HCT116 (cell line): ENCODE data around the gene NAPEPLD. TPM values are rescaled to one million over a fixed set of nuclear protein-coding genes. Genes with fewer than 3 reads are reported as not detected.

Experiments used
- ATAC-seq: fragments of 200-7000 bp; cut with Tn5 transposase; 2 replicates; pipeline ENCODE4 v1.9.1; 2020; ENCODE audit warnings: mild to moderate bottlenecking, moderate library complexity
- BruUV-seq: library from RNA; stranded (reverse); fragments of 400-500 nt; replicated peaks from 2 replicates; lab custom pipeline; 2021; lab: Mats Ljungman, UMichigan
- CTCF ChIA-PET: fragments of 300-600 bp; sonication (Branson Sonifier 250); formaldehyde crosslinking; loops from one replicate; lab custom pipeline; 2021; ENCODE audit warnings: antibody characterized with exemption; lab: Charles Lee
- POLR2A ChIA-PET: fragments of 300-600, 350-600 bp; sonication (Branson Sonifier 250); formaldehyde crosslinking; loops from one replicate; lab custom pipeline; 2021; ENCODE audit warnings: antibody characterized with exemption; lab: Charles Lee
- RAD21 ChIA-PET, 2 experiments: fragments of 300-600 bp; sonication (Branson Sonifier 250); formaldehyde crosslinking; loops; one replicate each; lab custom pipeline; 2023; ENCODE audit warnings: low total read pairs in 2 of 2; ENCODE audit not compliant: uncharacterized antibody in 2 of 2, unreplicated experiment in 2 of 2, low non-redundant PET in 1 of 2; lab: Charles Lee
- DNase-seq: peaks from one replicate; pipeline ENCODE4 v3.0.0-alpha.2; 2010; ENCODE audit warnings: low read depth, low spot score
- H2AFZ ChIP-seq: fragments of 200-600 bp; shearing (Covaris generic), sonication (generic); 2 replicates; pipeline ENCODE4 v1.6.1; 2017; ENCODE audit warnings: low read depth, mixed run types, mixed read lengths, antibody characterized with exemption, low read length; ENCODE audit not compliant: poor library complexity, severe bottlenecking
- H3K27ac ChIP-seq: 2 replicates; pipeline ENCODE4 v1.5.1; 2012; ENCODE audit warnings: low read depth, low read length
- H3K27me3 ChIP-seq: fragments of 200-600 bp; sonication (generic); 2 replicates; pipeline ENCODE4 v1.6.1; 2016; ENCODE audit warnings: mixed run types, low read length, mixed read lengths; ENCODE audit not compliant: insufficient read depth
- H3K36me3 ChIP-seq, 2 experiments: fragments of 200-500 bp in 1 of 2; fragments of 200-600 bp in 1 of 2; sonication (Bioruptor generic) in 1 of 2; sonication (generic) in 1 of 2; 2 replicates each; pipeline versions ENCODE4 v1.5.1 to v1.6.1; 2014 to 2016; ENCODE audit warnings: low read length in 2 of 2, inconsistent platforms in 1 of 2, mixed read lengths in 1 of 2, mixed run types in 1 of 2; ENCODE audit not compliant: insufficient read depth in 2 of 2, control insufficient read depth in 1 of 2
- H3K4me1 ChIP-seq, 2 experiments: fragments of 200-600 bp in 1 of 2; sonication (generic) in 1 of 2; 2 replicates each; pipeline versions ENCODE4 v1.5.1 to v1.6.1; 2012 to 2017; ENCODE audit warnings: low read length in 2 of 2, inconsistent platforms in 1 of 2, mild to moderate bottlenecking in 1 of 2, mixed read lengths in 1 of 2, mixed run types in 1 of 2, moderate library complexity in 1 of 2; ENCODE audit not compliant: insufficient read depth in 2 of 2, control insufficient read depth in 1 of 2
- H3K4me2 ChIP-seq: fragments of 200-600 bp; sonication (generic); 2 replicates; pipeline ENCODE4 v1.6.1; 2017; ENCODE audit warnings: mixed run types, low read length, mixed read lengths
- H3K4me3 ChIP-seq, 2 experiments: fragments of 200-600 bp in 1 of 2; sonication (generic) in 1 of 2; replicated peaks in 1 of 2; 2 replicates each; pipeline ENCODE4 v1.5.1; 2011 to 2016; ENCODE audit warnings: low read length in 2 of 2, control low read depth in 1 of 2, low read depth in 1 of 2, mild to moderate bottlenecking in 1 of 2, mixed read lengths in 1 of 2, mixed run types in 1 of 2
- H3K79me2 ChIP-seq: fragments of 200-600 bp; sonication (generic); 2 replicates; pipeline ENCODE4 v1.6.1; 2017; ENCODE audit warnings: mild to moderate bottlenecking, mixed run types, low read length, moderate library complexity, mixed read lengths; ENCODE audit not compliant: insufficient read depth
- H3K9ac ChIP-seq: fragments of 200-600 bp; sonication (generic); 2 replicates; pipeline ENCODE4 v1.6.1; 2016; ENCODE audit warnings: low read length, mixed read lengths
- H3K9me2 ChIP-seq: fragments of 200-600 bp; sonication (generic), shearing (Covaris generic); 2 replicates; pipeline ENCODE4 v1.6.1; 2017; ENCODE audit warnings: mixed run types, mild to moderate bottlenecking, moderate library complexity; ENCODE audit not compliant: insufficient read depth
- H3K9me3 ChIP-seq, 2 experiments: fragments of 200-500 bp in 1 of 2; fragments of 200-600 bp in 1 of 2; sonication (Bioruptor generic) in 1 of 2; sonication (generic) in 1 of 2; 2 replicates each; pipeline ENCODE4 v1.6.1; 2014 to 2017; ENCODE audit warnings: low read length in 2 of 2, mixed read lengths in 2 of 2, inconsistent platforms in 1 of 2, low read depth in 1 of 2, mild to moderate bottlenecking in 1 of 2, mixed run types in 1 of 2, moderate library complexity in 1 of 2; ENCODE audit not compliant: control insufficient read depth in 1 of 2, insufficient read depth in 1 of 2
- H4K20me1 ChIP-seq: fragments of 200-600 bp; sonication (generic), shearing (Covaris generic); 2 replicates; pipeline ENCODE4 v1.6.1; 2017; ENCODE audit warnings: mixed run types, mild to moderate bottlenecking, moderate library complexity; ENCODE audit not compliant: insufficient read depth
- EZH2phosphoT487 ChIP-seq: fragments of 200-600 bp; IDR thresholded peaks from 2 replicates; pipeline ENCODE4 v1.6.1; 2018; ENCODE audit warnings: antibody characterized with exemption, borderline replicate concordance
- MAX ChIP-seq: IDR thresholded peaks from 2 replicates; pipeline ENCODE4 v1.6.1; 2012
- POLR2A ChIP-seq: IDR thresholded peaks from 2 replicates; pipeline ENCODE4 v1.7.0; 2011; ENCODE audit warnings: borderline replicate concordance; ENCODE audit not compliant: insufficient read depth, insufficient read length; ENCODE audit errors: extremely low read depth
- POLR2AphosphoS5 ChIP-seq: IDR thresholded peaks from 2 replicates; pipeline ENCODE4 v1.6.1; 2011; ENCODE audit warnings: mild to moderate bottlenecking, low read depth, low read length, moderate library complexity
- RAD21 ChIP-seq: IDR thresholded peaks from 2 replicates; pipeline ENCODE4 v1.6.1; 2012; ENCODE audit warnings: low read depth, mild to moderate bottlenecking
- YY1 ChIP-seq: IDR thresholded peaks from 2 replicates; pipeline ENCODE4 v1.6.1; 2011; ENCODE audit warnings: low read length, low read depth, moderate library complexity, mild to moderate bottlenecking; ENCODE audit not compliant: insufficient replicate concordance; ENCODE audit errors: extremely low read depth
- ZFX ChIP-seq: fragments of 450-650 bp; IDR thresholded peaks from 2 replicates; pipeline ENCODE4 v1.6.1; 2017
- intact Hi-C: fragments of 100-400 bp; cut with micrococcal nuclease; formaldehyde crosslinking; loops from 2 replicates; pipeline ENCODE4 v1.10.0; 2022
- total RNA-seq: library from RNA; stranded (reverse); gene quantifications from one replicate; pipeline ENCODE4 v1.2.1, GENCODE V29; 2021; ENCODE audit not compliant: unreplicated experiment

The NAPEPLD gene
- total RNA-seq, 1 experiment from 2014 or later, result 9.7 TPM

GRCh38 chr7:103082497-103082896, 66.4 kb downstream of the NAPEPLD start:
- H2AFZ ChIP-seq, result no peak overlapping the region
- no peak overlapping the region for H3K9ac ChIP-seq
- ATAC-seq (no peak), DNase-seq (no peak)
- H4K20me1 ChIP-seq, result no peaks in the 10 kb centered on the region
- H3K9me2 ChIP-seq, result no peaks in the 10 kb centered on the region
- CTCF ChIA-PET, result no interaction called here
- TF ChIP-seq POLR2A (no peak), EZH2phosphoT487 (no peak), POLR2AphosphoS5 (no peak), ZFX (no peak)
- TF ChIP-seq, all 23 proteins: peak for 0
- RAD21 ChIA-PET, result no interaction called here
- Histone ChIP-seq H3K4me1 (no peaks in the 10 kb centered on the region), H3K27me3 (no peaks in the 10 kb centered on the region), H3K36me3 (peaks cover 13 to 16% of the 10 kb centered on the region in 2 experiments; a peak in 2 of 4 replicates), H3K4me2 (no peak overlapping the region), H3K4me3 (no peak overlapping the region), H3K27ac (no peak overlapping the region), H3K9me3 (no peaks in the 10 kb centered on the region), H3K79me2 (peaks cover 38% of the 10 kb centered on the region)
- no TSS peak for BruUV-seq
- intact Hi-C loops, result no loop called here
- POLR2A ChIA-PET, result no interaction called here

GRCh38 chr7:103080923-103081322, 68.0 kb downstream of the NAPEPLD start:
- Histone ChIP-seq H3K4me1 (peaks cover 3 to 5% of the 10 kb centered on the region in 2 experiments; a peak in 1 of 4 replicates), H3K4me2 (no peak overlapping the region), H3K79me2 (peaks cover 53% of the 10 kb centered on the region), H3K9me2 (no peaks in the 10 kb centered on the region), H2AFZ (no peak overlapping the region), H3K9ac (no peak overlapping the region), H3K9me3 (no peaks in the 10 kb centered on the region), H3K4me3 (no peak overlapping the region), H3K27me3 (no peaks in the 10 kb centered on the region), H3K36me3 (peaks cover 2 to 8% of the 10 kb centered on the region in 2 experiments; a peak in 2 of 4 replicates), H3K27ac (no peak overlapping the region), H4K20me1 (no peaks in the 10 kb centered on the region)
- RAD21 ChIA-PET, result no interaction called here
- POLR2A ChIA-PET, result interaction anchor here (0.6 kb wide), 1 partner anchor 10 kb away, joined by 3 read pairs; no protein-coding TSS in a partner anchor
- ATAC-seq, result no peak
- no peak for DNase-seq
- BruUV-seq, result no TSS peak
- CTCF ChIA-PET, result no interaction called here
- no peak for TF ChIP-seq MAX
- no peak for TF ChIP-seq YY1
- no peak for TF ChIP-seq RAD21
- intact Hi-C loops, result no loop called here
